Esophagus mucosa (tissue), 1 donor: ENCODE data around the gene FOXE3. TPM values are rescaled to one million over a fixed set of nuclear protein-coding genes. Genes with fewer than 3 reads are reported as not detected.

Experiments used
- ATAC-seq: fragments of 200-7000 bp; cut with Tn5 transposase; one replicate; pipeline ENCODE4 v1.9.1; 2020
- total RNA-seq: library from RNA; stranded (reverse); gene quantifications from one replicate; pipeline ENCODE4 v1.2.4, GENCODE V29; 2023
- donor health status: DM: yes; HTN: yes; CAD: no.

FOXE3 gene
- total RNA-seq, result not detected

DNA sequence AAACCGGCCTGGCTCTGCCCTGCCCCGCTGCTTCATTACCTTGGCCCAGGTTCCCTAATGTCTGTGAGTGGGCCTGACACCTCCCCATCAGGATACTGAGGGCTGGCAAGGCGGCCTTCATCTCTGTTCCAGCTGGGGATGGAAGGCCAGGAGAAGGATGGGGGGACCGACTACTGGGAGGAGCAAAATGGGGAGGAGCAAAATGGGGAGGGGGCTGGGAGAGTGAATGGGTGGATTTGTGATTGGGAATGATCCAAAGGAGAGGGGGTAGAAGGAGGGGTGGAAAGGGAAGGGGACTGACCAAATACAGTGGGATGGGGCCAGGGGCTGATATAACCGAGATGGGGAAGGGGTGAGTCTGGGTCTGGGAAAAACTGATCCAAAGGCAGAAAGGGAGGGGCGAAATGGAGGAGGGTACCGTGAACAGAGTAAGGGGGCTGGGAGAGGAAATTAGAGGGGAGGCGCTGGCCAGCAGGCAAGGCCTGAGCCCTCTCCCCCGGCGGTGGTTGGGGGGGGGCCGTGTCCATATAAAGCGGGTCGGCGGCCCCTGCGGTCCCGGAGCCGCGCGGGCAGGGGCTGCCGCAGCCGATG is at the start of gene FOXE3:
TSS of gene FOXE3 (plus strand) at position 558 of the 591 bp plus-strand sequence. CDS start at position 589, 31 bp downstream.
- ATAC-seq, result no peak

DNA sequence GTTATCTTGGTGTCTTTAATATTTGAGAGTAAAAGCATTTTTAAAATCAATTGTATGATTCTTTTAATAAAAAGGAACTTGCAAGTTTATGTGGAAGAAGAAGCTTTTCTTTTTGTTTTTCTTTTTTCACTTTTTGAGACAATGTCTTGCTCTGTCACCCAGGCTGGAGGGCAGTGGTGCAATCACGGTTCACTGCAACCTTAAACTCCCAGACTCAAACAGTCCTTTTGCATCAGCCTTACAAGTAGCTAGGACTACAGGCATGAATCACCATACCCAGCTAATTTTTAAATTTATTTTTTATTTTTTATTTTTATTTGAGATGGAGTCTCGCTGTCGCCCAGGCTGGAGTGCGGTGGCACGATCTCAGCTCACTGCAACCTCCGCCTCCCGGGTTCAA is 48.4 kb upstream of the FOXE3 start:
- ATAC-seq, result no peak

DNA sequence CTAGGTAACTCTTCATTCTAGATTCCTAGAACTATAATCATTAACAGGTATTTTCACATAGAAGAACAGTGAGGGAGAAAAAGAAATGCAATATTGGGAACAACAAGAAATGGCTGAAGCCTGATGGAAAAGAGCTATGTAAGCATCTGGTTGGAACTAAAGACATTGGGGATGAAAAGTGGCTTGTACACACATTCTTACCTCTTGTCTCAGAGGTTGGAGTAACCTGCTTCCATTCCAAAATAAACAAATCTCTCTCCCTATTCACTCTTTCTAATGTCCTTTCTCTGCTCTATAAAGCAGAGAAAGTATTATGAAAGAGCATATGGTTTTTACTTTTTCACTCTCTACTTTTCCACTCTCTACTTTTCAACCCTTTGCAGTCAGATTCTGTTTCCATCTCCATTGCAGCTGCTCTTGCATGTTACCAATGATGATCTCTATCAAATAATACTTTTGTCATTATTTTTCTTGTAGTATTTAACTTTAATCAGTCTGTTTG is 45.0 kb upstream of the FOXE3 start:
- ATAC-seq, result no peak

DNA sequence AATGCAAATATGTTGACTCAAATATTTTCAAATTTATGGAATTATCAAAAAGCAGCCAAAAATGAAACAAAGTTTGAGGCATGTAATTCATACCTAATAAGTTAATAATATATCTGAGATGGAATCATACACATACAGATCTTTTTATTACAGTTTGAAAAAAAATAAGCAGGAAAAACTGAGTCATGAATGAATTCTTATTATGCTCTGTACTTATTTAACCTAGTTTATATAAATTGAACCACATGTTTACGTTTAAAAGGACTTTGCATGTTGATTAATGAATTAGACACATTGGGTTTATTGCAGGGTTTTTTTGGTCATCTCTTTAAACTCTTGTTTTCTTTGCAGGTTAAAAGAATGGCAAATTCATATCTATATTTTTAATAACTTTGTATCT is 41.6 kb upstream of the FOXE3 start:
- no peak for ATAC-seq

DNA sequence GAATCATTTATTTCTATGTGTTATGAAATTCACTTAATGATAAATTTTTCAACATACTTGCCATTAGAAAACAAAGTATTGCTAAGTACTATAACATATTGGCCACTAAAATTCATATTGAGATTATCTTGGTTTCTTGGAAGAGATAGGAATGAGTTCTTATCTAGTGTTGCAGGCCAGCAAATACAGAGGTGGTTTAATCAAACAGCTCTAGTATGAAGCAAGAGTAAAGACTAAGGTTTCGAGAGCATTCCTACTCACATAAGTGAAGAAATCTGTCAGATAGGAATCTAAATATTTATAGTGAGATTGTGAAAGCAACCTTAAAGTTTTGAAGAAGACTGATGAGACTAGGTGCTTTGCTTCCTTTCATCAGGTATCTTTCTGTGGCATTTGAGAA is 37.9 kb upstream of the FOXE3 start:
- no peak for ATAC-seq

DNA sequence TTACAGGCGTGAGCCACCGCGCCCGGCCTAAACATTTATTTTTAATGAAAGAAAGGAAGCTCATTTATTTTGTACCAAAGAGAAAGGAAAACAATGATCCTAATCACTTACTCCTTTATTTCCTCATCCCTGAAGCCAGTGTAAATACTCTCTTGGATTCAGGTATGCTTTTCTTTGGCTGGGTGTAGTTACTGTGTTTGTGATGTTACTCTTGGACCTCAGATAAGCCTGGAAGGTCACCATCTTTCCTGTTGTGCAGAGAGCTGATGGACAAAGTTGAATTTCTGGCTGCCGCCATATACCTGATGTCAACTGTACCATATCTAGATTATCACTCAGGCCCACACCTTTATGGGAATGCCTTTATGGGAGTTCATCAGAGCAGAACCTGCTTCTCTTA is 35.4 kb upstream of the FOXE3 start:
- ATAC-seq, result no peak

DNA sequence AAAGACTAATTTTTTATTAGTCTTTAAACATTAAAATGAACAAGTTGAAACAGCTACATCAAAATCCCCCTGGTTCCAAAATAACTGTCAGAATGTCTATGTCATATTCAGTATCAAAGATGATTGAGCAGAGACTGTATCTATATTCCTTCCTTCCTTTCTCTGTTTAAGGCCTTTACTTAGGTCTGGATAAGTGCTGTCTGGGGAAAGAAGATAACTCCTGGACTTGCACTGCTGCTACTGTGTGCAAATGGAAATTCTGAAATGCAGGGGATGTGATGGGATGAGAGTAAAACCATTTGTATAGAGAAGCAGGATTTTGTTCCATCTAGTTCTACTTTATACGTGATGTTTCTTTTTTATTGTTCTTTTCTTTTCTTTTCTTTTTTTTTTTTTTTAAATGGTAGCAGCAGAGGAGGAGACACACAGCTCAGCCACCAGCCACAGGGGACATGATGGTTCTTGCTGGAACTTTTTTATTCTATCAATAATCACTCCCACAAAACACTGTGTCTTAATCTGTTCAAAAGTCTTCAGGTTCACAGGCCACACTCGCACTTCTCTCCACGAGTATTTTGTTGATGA is 33.6 kb upstream of the FOXE3 start:
- ATAC-seq, result no peak

DNA sequence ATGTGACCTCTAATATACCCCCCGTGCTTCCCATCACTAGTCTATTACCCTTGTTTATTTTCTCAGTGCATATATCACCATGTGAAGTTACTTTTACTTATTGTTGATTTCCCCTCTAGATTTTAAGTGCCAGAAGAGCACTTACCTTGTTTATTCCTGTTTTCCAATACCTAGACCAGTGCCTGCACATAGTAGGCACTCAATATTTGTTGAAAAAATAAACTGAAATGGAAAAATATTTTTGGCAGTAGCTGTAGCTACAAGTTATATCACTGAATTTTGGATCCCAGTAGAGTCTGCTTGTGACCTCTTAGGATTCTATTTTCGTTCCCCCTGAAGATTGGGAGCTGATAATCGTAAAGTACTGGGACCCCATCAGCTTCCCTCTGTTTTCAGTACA is 32.0 kb upstream of the FOXE3 start:
- ATAC-seq, result no peak

DNA sequence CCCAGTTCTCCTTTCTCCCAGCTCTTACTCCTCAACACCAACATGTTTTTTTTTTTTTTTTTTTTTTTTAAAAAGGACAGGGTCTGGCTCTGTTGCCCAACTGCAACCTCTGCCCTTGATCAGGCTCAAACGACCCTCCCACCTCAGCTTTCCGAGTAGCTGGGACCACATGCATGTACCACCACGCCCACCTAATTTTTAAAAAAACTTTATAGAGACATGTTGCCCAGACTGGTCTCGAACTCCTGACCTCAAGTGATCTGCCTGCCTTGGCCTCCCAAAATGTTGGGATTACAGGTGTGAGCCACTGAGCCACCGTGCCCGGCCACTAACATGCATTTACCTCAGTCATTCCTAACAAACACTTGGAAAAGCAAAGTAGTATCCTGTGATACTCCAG is 31.1 kb upstream of the FOXE3 start:
- no peak for ATAC-seq

DNA sequence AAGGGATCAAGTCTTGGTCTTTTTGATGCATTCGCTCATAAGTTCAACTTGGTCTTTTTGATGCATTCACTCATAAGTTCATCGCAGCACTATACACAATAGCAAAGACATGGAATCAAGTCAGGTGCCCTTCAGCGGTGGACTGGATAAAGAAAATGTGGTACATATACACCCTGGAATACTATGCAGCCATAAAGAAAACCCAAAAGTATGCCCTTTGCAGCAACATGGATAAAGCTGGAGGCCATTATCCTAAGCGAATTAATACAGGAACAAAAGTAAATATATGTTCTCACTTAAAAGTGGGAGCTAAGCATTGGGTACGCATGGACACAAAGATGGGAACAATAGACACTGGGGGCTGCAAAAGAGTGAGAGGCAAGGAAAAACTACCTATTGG is 29.8 kb upstream of the FOXE3 start:
- ATAC-seq, result no peak

DNA sequence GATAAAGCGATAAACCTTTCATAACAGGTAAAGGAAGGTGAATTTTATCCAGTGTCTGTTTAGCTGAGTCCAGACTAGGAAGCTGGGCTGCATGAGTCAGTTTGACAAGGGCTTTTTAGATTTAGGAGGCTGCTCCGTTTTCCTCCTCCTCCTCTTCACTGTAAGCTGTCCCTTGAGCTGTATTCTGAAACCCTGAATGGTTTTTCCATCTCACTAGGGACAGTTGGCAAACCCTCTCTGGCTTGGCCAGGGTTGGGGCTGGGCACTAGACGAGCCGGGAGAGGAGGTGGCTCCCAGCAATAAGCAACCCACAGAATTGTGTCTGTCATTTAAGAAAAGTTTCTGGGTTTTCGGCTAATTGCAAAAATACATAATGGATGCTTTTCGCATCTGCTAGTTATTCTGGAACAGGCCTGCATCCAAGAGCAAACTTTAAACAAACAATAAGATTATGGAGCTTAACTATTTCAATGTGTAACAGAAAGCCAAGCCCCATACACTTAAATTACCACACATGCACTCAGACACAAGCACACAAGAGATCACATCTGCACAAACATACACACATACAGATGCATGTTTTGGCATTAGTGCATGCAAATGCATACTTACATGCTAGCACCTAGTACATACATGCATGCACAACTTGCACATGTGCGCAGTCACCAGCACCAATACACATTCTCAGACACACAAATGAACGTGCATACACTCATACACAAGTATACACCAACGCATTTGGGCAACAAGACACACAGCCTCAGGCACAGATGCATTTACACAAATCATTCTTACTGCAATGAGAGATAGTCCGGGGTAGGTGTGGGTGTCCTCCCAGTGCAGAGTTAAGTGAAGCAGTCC is 27.8 kb upstream of the FOXE3 start:
- ATAC-seq, result peak; percentile 13

DNA sequence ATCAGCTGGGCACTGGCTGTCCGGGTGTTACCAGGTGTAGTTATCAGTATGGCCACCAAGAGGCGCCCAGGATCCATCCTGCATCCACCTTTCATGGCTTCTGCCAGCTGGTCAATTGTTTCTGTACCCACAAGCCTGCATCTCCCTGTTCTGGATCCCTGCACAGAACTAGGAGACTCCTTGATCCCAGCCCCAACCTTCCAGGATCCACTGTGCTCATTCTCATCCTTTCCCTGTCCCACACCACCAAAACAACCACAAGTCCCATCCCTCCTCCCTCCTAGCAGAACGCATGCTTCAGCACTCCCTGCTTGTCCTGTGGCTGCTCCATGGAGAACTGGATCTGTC is 27.2 kb upstream of the FOXE3 start:
- ATAC-seq, result peak; percentile 81

DNA sequence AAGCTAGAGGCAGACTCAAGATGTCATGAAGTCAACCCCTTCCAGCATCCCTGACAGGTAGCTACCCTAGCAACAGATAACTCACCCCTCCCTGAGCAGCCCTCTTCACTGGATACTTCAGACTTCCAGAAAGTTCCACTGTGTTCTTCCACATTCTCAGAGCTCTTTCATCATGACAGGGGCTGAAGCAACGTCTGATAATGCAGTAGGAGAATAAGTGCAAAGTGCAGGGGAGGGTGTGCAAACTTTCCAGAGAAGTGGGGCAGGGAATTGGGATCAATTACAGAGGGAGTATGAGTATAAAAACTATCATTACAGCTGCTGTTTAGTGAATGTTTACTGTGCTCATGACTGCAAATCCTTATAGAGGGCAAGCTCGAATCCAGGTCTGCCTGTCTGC is 26.4 kb upstream of the FOXE3 start:
- ATAC-seq, result no peak

DNA sequence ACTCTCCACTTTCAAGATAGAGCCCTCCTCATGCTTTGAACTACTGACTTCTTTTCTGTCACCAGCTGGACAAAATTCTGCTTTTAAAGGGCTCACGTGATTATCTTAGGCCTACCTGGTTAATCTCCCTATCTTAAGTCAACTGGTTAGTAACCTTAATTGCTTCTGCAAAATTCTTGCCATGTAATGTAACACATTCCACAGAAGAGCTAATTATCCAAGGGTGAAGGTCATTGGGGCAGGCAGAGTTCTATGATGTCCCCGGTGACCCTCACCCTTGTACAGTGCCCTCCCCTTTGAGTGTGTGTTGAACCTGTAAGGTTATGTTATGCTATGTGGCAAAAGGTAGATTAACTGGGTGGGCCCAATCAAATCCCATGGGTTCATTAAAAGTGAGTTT is 25.2 kb upstream of the FOXE3 start:
- ATAC-seq, result no peak

DNA sequence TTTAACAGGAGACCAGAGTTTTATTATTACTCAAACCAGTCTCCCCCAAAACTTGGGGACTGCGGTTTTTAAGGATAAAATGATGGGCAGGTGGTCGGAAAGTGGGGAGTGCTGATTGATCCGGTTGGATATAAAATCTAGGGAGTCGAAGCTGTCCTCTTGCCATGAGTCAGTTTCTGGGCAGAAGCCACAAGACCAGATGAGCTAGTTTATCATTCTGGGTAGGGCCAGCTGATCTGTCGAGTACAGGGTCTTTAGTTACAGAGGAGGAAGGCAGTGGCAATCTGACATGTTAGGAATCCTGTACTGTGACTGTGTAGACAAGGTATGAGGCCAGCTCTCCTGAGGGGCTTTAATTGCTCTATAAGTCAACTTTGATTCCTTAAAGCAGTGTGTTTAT is 22.9 kb upstream of the FOXE3 start:
- peak; percentile 32 for ATAC-seq

DNA sequence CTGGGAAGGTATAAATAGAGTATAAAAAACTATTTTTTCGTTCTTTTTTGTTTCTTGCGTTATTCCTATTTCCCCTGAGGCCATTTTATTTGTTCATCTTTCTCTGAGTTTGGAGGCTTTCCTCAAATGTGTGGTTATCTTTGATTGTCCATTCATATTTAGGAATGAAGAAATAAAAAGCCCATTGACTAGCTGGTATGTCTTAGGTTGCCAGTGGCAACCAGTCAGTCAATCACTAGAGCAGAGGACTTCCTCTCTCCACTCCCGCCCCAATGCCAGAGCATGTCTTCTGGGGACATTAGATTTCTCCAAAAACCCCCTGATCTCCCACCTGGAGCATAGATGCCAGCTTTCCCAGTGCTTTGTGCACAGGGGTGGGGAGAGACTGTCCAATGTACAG is 20.7 kb upstream of the FOXE3 start:
- ATAC-seq, result no peak

DNA sequence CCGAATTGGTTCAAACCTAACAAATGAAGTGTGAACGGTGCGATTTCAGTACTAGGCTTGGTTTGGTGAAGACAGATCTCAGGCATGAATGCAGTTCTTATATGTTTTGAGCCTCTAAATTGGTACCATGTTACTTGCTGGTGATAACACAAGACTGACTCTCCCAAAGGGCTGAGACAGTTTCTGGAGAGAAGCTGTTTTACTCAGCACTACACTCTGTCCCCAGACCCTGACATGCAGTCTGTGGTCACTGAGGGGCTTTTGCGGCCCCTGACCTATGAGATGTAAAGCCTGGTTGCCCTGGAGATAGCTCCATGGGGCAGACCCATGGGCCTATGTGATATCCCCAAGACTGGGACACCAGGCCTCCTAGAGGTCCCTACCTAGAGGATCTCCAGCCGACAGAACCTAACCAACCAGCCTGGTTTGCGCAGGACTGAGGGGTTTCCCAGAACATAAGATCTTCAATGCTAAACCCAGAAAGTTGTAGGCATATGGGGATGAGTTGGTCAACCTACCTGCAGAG is 19.4 kb upstream of the FOXE3 start:
- ATAC-seq, result no peak

DNA sequence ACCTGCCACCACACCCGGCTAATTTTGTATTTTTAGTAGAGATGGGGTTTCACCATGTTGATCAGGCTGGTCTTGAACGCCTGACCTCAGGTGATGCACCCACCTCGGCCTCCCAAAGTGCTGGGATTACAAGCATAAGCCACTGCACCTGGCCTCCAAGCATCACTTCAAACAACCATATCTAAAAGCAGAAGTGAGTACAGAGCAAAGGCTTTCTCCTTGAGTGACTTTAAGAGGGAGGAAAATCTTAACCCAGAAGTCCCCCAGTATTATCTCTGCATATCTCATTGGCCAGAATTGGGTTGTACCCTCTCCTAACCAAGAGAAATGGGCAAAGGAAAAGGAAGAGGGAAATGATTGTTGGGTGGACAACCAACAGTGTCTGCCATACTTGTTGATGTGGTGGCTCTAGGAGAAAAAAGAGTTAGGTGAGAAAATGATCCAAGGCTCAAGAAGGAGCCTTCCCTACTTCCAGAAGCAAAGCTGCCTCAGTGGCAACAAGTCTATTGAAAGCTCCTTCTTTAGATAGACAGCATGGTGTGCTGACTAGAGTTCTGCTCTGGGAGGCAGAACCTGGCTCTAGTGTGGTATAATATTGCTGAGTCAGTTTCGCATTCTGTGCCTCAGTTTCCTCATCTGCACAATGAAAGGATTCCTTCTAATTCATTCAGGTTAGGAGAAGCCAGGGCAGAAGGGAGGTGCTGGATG is 16.8 kb upstream of the FOXE3 start:
- ATAC-seq, result no peak

DNA sequence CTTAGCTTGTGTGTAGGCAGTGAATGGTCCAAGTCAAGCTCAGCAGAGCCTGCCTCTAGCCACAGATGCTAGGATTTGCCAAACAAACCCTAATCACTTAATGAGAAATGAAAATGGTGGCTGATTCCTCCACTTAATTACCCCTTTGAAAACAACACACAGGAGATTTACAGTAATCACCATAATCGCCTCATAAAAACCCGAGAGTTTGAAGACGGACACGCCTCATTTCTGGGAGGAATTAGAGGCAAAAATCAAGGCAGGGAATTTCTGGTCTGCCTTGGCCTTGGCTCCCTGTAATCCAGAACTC is 16.3 kb upstream of the FOXE3 start:
- no peak for ATAC-seq

DNA sequence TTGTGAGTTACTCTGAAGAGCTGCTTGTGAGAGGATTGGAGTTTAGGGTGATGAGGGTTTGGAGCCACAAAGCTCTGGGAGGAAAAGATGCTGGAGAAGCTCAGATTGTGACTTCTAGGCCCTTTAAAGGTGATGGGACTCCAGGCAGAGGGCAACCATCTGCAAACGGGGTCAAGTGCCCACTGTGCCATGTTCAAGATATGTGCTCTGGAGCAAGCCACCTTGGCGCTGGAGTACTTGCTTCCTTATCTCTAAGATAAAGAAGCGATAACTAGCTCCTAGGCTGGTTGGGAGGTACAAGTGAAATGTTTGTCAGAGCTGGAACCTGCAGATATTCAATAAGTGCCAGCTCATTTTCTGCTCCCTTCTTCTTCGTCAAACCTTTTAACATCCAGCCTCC is 14.3 kb upstream of the FOXE3 start:
- ATAC-seq, result no peak

DNA sequence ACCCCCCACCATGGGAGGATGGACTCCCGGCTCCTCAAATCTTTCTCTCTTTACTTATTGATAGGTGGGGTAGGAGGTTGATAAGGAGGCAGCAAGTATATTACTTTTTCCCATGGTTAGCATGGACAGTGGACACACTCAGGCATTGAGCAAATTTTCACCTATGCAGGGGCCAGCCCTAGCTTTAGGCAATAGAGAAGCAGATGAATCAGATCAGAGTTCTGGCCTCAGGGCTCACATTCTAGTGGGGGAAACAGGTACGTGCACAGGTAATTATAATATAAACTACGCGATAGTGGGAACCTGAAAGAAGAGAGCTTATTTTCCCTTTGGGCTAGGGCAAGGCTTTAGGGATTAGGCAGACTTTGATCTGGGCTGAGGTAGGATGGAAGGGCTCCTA is 13.5 kb upstream of the FOXE3 start:
- no peak for ATAC-seq

DNA sequence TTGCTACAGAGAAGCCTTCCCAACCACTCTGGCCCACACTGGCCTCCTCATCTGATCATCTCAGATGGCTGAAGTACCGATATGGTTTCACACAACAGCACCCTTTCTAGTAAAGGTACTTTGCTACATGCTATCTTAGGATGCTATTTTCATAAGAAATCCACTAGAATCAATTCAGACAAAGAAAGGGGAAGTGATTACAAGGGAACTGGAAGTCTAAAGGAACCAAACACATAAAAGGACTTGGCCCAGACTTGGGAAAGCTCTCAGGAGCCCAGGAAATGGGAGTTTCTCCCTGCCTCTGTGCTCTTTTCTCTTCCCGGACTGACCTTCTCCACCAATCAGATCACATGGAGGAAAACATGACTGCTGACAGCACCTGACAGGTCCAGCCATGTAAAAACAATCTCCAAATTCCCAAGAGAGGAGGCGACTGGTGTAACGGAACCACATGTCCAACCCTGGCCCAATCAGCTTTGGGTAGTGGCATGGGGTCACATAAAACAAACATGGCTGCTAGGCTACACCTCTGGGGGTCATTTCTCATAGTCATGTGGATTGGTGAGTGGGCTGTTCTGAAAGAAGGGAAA is 12.7 kb upstream of the FOXE3 start:
- ATAC-seq, result no peak

DNA sequence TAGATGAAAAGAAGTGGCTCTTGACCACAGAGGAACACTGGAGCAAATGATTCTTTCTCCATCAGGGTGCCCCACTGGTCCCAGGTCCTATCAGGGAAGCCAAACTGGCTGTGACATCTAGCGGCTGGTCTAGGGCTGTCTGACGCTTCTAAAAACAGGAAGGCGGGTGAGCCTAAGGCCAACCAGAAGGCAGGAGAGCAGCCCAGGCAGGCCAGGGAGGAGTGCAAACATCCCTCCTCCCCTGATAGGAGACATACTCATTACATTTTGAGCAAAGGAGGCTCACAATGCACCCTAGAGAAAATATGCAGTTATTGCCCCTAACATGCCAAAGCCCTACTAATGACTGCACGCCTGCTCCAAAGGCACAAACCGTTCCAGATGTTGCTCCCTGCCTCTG is 10.4 kb upstream of the FOXE3 start:
- no peak for ATAC-seq
